ENCODE results near the gene PPFIBP2.

GRCh38 chr11:7592711-7593110, 78.9 kb downstream of the PPFIBP2 start:
- TF ChIP-seq, protein P1, sequence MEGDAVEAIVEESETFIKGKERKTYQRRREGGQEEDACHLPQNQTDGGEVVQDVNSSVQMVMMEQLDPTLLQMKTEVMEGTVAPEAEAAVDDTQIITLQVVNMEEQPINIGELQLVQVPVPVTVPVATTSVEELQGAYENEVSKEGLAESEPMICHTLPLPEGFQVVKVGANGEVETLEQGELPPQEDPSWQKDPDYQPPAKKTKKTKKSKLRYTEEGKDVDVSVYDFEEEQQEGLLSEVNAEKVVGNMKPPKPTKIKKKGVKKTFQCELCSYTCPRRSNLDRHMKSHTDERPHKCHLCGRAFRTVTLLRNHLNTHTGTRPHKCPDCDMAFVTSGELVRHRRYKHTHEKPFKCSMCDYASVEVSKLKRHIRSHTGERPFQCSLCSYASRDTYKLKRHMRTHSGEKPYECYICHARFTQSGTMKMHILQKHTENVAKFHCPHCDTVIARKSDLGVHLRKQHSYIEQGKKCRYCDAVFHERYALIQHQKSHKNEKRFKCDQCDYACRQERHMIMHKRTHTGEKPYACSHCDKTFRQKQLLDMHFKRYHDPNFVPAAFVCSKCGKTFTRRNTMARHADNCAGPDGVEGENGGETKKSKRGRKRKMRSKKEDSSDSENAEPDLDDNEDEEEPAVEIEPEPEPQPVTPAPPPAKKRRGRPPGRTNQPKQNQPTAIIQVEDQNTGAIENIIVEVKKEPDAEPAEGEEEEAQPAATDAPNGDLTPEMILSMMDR (IDR thresholded peaks at IDR 0.05): no peak
- TF ChIP-seq EP300 (IDR thresholded peaks at IDR 0.05) (no peak), POLR2AphosphoS5 (IDR thresholded peaks at IDR 0.05) (no peak)
